Smooth muscle cell (in vitro differentiated cells): ENCODE results near the gene SIRT4. TPM values are rescaled to one million over a fixed set of nuclear protein-coding genes. Genes with fewer than 3 reads are reported as not detected.

Source experiments
- DNase-seq: peaks from one replicate; lab custom pipeline; 2025; ENCODE audit not compliant: unreplicated experiment; lab: John Stamatoyannopoulos, UW
- H2AFZ ChIP-seq: fragments of 200-600 bp; sonication (generic); 2 replicates; pipeline ENCODE4 v1.6.0; 2016; ENCODE audit warnings: antibody characterized with exemption, low read depth, mild to moderate bottlenecking
- H3F3A ChIP-seq: fragments of 200-600 bp; sonication (generic); 2 replicates; pipeline ENCODE4 v1.6.0; 2017; ENCODE audit warnings: antibody characterized with exemption, low read depth
- H3K27ac ChIP-seq: fragments of 200-600 bp; sonication (generic); 2 replicates; pipeline ENCODE4 v1.5.1; 2016; ENCODE audit warnings: low read depth, mild to moderate bottlenecking
- H3K27me3 ChIP-seq: fragments of 200-600 bp; sonication (generic); 2 replicates; pipeline ENCODE4 v1.6.1; 2016; ENCODE audit warnings: low read depth, mild to moderate bottlenecking
- H3K36me3 ChIP-seq: fragments of 200-600 bp; sonication (generic); 2 replicates; pipeline ENCODE4 v1.5.1; 2016; ENCODE audit warnings: low read depth
- H3K4me1 ChIP-seq: fragments of 200-600 bp; sonication (generic); 2 replicates; pipeline ENCODE4 v1.5.1; 2016; ENCODE audit warnings: low read depth
- H3K4me2 ChIP-seq: fragments of 200-600 bp; sonication (generic); 2 replicates; pipeline ENCODE4 v1.6.0; 2016; ENCODE audit warnings: mild to moderate bottlenecking
- H3K4me3 ChIP-seq: fragments of 200-600 bp; sonication (generic); 2 replicates; pipeline ENCODE4 v1.5.1; 2016; ENCODE audit warnings: mild to moderate bottlenecking
- H3K79me2 ChIP-seq: fragments of 200-600 bp; sonication (generic); 2 replicates; pipeline ENCODE4 v1.6.0; 2016; ENCODE audit warnings: low read depth, mild to moderate bottlenecking
- H3K9ac ChIP-seq: fragments of 200-600 bp; sonication (generic); 2 replicates; pipeline ENCODE4 v1.6.0; 2016; ENCODE audit warnings: low read depth
- H3K9me3 ChIP-seq: fragments of 200-600 bp; sonication (generic); replicated peaks from 2 replicates; pipeline ENCODE4 v1.5.1; 2016; ENCODE audit warnings: low read depth
- H4K20me1 ChIP-seq: fragments of 200-600 bp; sonication (generic); 2 replicates; pipeline ENCODE4 v1.6.0; 2016; ENCODE audit warnings: low read depth
- WGBS: methylation state at CpG from one replicate; pipeline ENCODE4 v1.1.7; 2016; ENCODE audit warnings: low lambda C conversion rate; 5-methylcytosine and 5-hydroxymethylcytosine counted together
- polyA plus RNA-seq: library from polyadenylated mRNA; unstranded; fragments of >200 nt; fragmentation: Nextera tagmentation; extraction: Ambion mirVana; gene quantifications from 2 replicates; pipeline ENCODE4 v1.2.1, GENCODE V29; 2016
- total RNA-seq: library from RNA; depleted of rRNA; stranded (reverse); fragments of >200 nt; gene quantifications from 2 replicates; pipeline ENCODE4 v1.2.3, GENCODE V29; 2014
- TF ChIP-seq, protein P1 (sequence below): fragments of 200-600 bp; sonication (generic); IDR thresholded peaks from 2 replicates; pipeline ENCODE4 v1.5.1; 2017; ENCODE audit warnings: borderline replicate concordance, mild to moderate bottlenecking, antibody characterized with exemption; ENCODE audit not compliant: insufficient read depth, poor library complexity, severe bottlenecking

The SIRT4 gene
- total and polyA plus RNA-seq, 2 experiments from 2014 or later: 2.7 to 5.3 TPM

DNA sequence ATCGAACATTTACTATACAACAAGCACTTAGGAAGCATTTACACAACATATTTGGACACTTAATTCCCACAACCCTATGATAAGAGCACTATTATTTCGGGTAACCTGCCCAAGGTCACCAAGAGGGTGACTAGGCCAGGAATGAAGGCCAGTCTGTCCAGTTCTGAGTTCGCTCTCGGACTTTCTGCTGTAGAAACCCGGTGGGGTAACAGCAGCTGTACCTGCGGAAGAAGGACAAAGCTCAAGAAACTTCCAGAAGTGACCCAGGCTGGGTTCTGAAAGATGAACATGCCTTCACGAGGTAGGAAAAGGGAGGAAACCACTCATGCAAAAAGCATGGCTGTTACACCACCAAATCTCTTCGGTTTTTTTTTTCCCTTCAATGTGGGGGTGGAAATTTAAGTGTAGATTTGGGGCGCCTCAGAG, 14.7 kb downstream of the SIRT4 start:
- H2AFZ ChIP-seq: peak overlapping the region; percentile 91
- DNase-seq: no peak
- H3F3A ChIP-seq: peaks cover 3% of the 10 kb centered on the region
- H3K27me3 ChIP-seq: no peaks in the 10 kb centered on the region
- no peaks in the 10 kb centered on the region for H3K79me2 ChIP-seq
- H3K9ac ChIP-seq: peak overlapping the region; percentile 87
- H3K4me2 ChIP-seq: peak overlapping the region; percentile 97
- no peaks in the 10 kb centered on the region for H3K9me3 ChIP-seq
- H3K4me1 ChIP-seq: peaks cover 7% of the 10 kb centered on the region
- peak overlapping the region; percentile 88 for H3K27ac ChIP-seq
- peak overlapping the region; percentile 66 for H3K4me3 ChIP-seq
- 74% methylated on average over 8 of the region's 9 CpGs for WGBS
- H3K36me3 ChIP-seq: no peaks in the 10 kb centered on the region
- no peaks in the 10 kb centered on the region for H4K20me1 ChIP-seq
- TF ChIP-seq, protein P1, sequence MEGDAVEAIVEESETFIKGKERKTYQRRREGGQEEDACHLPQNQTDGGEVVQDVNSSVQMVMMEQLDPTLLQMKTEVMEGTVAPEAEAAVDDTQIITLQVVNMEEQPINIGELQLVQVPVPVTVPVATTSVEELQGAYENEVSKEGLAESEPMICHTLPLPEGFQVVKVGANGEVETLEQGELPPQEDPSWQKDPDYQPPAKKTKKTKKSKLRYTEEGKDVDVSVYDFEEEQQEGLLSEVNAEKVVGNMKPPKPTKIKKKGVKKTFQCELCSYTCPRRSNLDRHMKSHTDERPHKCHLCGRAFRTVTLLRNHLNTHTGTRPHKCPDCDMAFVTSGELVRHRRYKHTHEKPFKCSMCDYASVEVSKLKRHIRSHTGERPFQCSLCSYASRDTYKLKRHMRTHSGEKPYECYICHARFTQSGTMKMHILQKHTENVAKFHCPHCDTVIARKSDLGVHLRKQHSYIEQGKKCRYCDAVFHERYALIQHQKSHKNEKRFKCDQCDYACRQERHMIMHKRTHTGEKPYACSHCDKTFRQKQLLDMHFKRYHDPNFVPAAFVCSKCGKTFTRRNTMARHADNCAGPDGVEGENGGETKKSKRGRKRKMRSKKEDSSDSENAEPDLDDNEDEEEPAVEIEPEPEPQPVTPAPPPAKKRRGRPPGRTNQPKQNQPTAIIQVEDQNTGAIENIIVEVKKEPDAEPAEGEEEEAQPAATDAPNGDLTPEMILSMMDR: no peak

DNA sequence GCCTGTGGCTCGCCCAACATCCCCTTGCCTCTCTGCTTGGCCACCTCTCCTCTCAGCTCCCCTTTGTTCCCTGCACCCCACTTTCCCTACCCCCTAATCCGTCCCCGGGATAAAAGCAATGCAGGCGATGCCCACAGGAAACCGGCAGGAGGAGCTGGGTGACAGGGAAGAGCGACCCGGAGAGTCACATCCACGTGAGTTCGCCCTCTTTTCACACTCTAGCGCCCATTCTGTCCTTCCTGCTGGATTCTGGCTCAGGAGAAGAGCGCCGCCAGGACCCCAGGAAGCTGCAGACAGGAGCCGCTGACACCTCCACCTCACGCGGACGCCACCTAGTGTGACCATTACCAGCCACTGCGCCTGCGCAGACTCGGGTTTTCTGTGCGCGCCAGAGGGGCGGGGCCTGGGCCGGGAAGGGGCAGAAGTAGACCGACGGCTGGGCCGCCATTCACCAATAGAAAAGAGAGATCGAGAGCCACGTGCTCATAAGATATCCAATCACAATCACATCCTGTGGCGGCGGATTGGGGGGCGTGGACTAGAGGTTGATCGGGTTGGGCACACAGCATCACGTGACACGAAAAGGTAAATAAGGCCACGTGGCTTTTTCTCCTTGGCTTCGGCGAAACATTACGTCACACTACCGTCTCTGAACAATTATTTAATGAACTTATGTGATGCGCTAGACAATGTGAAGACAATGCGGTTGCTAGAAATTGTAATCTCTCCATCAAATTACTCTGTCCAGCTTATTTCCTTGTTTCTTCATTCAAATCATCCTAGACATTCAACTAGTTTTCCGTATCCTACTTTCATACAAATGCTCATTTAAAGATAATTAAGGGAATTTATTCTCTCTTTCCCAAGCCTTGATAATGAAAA, 15.3 kb downstream of the SIRT4 start:
- Histone ChIP-seq H3K36me3 (no peaks in the 10 kb centered on the region), H3K9me3 (no peaks in the 10 kb centered on the region), H2AFZ (peak overlapping the region; percentile 91), H3K4me1 (peaks cover 7% of the 10 kb centered on the region), H3F3A (peaks cover 3% of the 10 kb centered on the region), H3K4me2 (peak overlapping the region; percentile 97), H4K20me1 (no peaks in the 10 kb centered on the region), H3K4me3 (peak overlapping the region; percentile 66), H3K79me2 (no peaks in the 10 kb centered on the region), H3K27ac (peak overlapping the region; percentile 88), H3K27me3 (no peaks in the 10 kb centered on the region), H3K9ac (peak overlapping the region; percentile 87)
- WGBS: 5% methylated on average over 39 of the region's 42 CpGs
- TF ChIP-seq, protein P1: peak; percentile 43
- DNase-seq: peak; percentile 96

DNA sequence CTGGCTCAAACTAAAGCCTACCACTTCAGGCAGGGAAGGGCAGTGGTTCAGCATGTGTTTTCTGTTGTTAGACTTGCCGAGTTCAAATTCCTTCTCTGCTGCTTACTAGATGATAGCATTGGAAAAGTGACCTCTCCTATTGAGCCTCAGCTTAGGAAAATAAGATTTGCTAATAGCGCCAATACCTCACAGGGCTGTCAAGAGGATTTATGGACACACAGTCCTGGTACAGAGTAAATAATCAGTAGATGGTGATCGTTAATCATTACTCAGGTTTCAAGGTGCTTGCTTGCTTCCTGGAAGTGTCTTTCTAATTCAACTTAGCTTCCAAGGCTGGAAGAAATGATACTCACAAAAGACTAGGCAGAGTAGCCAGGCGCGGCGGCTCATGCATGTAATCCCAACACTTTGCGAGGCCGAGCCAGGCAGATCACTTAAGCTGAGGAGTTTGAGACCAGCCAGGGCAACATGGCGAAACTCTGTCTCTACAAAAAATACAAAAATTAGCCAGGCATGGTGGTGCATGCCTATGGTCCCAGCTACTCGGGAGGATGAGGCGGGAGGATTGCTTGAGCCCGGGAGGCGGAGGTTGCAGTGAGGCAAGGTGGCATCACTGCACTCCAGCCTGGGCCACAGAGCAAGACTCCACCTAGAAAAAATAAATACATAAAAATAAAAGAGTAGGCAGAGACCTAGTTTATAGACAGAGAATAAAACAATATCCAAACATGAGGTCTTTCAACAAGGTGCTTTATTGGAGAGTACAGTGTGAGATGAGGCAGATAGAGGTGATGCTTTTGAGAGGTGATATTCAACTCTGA, 19.5 kb downstream of the SIRT4 start:
- no peak overlapping the region for H3K4me3 ChIP-seq
- H3K4me1 ChIP-seq: peaks cover 5% of the 10 kb centered on the region
- TF ChIP-seq, protein P1: no peak
- no peak overlapping the region for H3K4me2 ChIP-seq
- no peaks in the 10 kb centered on the region for H3K9me3 ChIP-seq
- H3K27me3 ChIP-seq: no peaks in the 10 kb centered on the region
- H3K27ac ChIP-seq: no peak overlapping the region
- H3F3A ChIP-seq: peaks cover 3% of the 10 kb centered on the region
- no peaks in the 10 kb centered on the region for H3K36me3 ChIP-seq
- no peak overlapping the region for H2AFZ ChIP-seq
- DNase-seq: no peak
- no peaks in the 10 kb centered on the region for H3K79me2 ChIP-seq
- H3K9ac ChIP-seq: no peak overlapping the region
- no peaks in the 10 kb centered on the region for H4K20me1 ChIP-seq
- WGBS: 91% methylated on average over 13 of the region's 13 CpGs
